HG03064 (cell line): ENCODE data around the gene C19orf53.
"Not testable (repeated sequence)": the region's sequence is repeated elsewhere in the genome, so short reads cannot be mapped to it uniquely, and the experiment has no call there.

ENCODE experiments used
- ATAC-seq: cut with Tn5 transposase; IDR thresholded peaks from one replicate; pipeline ENCODE4 v1.9.1; 2021; ENCODE audit warnings: low read depth; ENCODE audit not compliant: unreplicated experiment

C19orf53 gene

DNA sequence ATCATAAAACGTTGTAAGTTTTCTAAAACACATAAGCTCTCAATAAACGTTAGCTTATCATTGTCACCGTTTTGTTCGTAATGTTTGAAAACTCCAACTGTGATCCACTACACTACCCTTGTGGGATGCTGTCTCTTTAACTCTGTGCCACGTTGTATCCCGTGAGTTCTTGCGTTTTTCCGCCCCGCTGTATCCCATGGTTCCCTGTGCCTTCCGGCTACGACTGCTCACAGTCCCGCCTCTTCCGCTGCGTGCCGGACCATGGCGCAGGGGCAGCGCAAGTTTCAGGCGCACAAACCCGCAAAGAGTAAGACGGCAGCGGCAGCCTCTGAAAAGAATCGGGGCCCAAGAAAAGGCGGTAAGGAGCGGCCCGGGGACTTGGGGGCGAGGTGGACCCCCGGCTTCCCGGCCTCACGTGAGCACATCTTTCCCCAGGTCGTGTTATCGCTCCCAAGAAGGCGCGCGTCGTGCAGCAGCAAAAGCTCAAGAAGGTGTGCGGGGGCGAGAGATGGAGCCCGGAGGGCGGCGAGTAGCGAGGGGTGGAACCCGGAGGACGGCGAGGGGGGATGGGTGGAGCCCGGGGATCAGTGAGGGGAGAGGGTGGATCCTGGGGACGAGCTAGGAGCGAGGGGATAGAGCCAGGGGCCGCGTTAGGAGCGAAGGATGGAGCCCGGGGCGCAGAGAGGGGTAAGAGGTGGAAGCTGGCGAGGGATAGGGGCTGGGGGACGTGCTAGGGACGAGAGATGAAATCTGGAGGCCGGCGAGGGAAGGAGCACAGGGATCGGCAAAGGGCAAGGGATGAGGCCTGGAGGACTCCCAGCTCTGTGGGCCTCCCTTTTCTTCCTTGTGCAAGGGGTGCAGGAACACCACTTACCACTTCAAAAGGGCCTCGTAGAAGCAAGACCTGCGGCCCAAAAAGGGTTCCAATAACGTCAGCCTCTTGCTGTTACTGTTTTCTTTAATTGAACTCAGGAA, at the start of gene C19orf53:
Gene C19orf53 (plus strand): TSS at position 240 of the 975 bp plus-strand sequence. CDS start 22 bp downstream, at position 262.
- peak; percentile 81 for ATAC-seq

DNA sequence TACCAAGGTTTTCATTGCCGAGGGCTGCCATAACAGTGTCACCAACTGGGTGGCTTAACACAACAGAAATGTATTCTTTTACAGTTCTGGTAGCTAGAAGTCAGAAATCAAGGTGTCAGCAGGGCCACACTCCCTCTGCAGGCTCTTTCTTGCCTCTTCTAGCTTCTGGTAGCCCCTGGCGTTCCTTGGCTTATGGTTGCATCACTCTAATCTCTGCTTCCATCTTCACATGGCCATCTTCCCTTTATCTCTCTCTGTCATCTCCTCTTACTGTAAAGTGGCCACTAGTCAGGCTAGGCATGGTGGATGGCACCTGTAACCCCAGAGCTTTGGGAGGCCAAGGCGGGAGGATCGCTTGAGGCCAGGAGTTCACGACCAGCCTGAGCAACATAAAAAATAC, 47.9 kb upstream of the C19orf53 start:
- ATAC-seq, result no peak

- ATAC-seq, result no peak
These were observed 46.5 kb upstream of the C19orf53 start for GRCh38 chr19:13727798-13728197.

DNA sequence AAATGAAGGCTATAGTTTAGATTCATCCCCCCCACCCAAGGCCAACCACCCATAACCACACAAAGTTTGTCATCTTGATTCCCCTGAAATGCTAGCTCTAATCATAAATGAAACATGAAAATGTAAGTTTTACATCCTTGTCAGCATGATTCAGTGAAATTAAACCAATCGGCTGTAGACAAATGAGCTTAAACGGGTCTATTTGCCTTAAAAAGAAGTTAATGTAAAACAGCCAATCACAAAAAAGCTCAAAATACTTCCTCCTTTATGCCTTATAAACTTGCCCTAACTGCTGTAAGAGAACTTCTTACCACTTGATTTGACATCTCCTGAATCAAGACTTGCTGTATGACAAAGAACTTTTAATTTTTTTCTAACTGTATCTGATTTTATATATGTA, 44.4 kb upstream of the C19orf53 start:
- no peak for ATAC-seq

GRCh38 chr19:13731147-13731964, 42.9 kb upstream of the C19orf53 start:
- peak; percentile 81 for ATAC-seq

DNA sequence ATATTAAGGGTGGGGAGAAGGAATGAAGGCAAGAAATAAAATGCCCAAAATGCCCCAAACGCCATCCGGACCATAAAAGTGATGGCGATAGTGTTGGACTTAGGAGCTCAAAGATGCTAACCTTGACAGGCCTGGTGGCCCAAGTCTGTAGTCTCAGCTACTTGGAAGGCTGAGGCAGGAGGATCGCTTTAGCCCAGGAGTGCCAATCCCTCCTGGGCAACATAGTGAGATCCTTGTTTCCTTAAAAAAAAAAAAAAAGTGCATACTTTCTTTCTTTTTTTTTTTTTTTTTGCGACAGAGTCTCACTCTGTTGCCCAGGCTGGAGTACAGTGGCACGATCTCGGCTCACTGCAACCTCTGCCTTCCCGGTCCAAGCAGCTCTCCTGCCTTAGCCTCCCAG, 41.9 kb upstream of the C19orf53 start:
- no peak for ATAC-seq

DNA sequence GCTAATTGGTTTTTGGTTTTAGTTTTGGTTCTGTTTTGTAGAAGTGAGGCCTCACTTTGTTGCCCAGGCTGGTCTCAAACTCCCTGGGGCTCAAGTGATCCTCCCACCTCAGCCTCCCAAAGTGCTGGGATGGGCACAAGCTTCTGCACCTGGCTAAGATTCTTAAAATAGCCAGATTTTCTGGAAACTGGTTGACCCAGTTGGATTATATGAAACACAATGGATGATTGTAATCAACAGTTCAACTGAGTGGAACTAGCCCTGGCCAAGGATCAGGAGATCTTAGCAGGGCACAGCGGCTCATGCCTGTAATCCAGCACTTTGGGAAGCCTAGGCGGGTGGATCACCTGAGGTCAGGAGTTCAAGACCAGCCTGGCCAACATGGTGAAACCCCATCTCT, 39.5 kb upstream of the C19orf53 start:
- ATAC-seq, result no peak

DNA sequence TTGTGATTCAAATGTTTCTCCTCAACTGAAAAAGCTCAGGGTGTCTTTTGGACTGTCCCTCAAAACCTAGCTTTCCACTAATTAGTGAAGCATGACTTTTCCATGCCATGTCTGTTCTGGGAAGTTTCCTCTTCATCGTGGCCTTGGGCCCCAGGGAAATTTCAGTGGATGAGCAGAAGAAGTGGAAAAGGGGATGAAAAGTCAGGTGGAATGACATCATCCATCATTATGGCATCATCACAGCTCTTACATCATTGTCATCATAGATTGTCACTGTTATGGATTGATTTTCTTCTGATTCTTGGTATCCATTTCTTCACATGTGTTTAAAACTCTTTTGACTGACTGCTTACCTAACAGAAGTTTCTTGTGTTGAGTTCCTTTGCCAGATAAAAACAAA, 36.2 kb upstream of the C19orf53 start:
- no peak for ATAC-seq

DNA sequence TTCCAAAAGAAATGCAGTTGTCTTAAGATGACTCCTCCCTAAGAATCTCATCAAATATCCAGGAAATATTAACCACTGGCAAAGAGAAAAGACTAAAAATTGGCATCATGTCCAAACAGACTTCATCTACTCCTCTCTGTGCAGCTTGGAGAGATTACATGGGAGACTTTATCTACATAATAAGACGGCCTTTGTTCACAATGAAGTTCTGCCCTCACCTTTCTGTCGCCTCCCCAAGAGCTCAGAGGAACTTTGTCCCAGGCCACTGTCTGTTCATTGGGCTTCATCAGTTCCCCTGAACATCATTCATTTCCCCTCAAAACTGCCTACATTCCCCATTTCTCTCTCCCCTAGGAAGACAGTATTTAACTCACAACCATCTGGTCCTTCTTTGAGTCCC, 32.4 kb upstream of the C19orf53 start:
- no peak for ATAC-seq

GRCh38 chr19:13742756-13743155, 31.5 kb upstream of the C19orf53 start:
- ATAC-seq, result no peak

DNA sequence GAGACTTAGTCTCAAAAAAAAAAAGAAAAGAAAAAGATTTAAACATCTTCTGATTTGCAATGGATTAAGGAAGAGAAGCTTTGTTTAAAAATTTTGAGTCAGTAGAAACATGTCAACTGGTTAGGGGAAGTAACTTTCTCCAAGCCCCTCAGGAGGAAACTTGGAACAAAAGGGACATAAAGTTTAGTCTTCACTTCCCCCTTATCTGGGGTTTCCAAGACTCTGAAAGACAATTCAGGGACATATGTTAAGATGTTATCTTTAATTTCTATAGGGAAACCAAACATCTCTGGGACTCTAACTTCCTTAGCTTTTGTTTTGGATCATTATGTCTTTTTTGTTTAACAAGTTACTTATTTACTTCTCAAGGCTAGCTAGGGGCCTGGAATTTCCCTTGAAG, 30.1 kb upstream of the C19orf53 start:
- no peak for ATAC-seq

GRCh38 chr19:13747098-13747453, 27.2 kb upstream of the C19orf53 start:
- no peak for ATAC-seq

GRCh38 chr19:13748169-13748828, 26.0 kb upstream of the C19orf53 start:
- no peak for ATAC-seq

GRCh38 chr19:13751436-13751835, 22.8 kb upstream of the C19orf53 start:
- no peak for ATAC-seq

- not testable (repeated sequence) for ATAC-seq
These were observed 20.6 kb upstream of the C19orf53 start for GRCh38 chr19:13753622-13754021.

DNA sequence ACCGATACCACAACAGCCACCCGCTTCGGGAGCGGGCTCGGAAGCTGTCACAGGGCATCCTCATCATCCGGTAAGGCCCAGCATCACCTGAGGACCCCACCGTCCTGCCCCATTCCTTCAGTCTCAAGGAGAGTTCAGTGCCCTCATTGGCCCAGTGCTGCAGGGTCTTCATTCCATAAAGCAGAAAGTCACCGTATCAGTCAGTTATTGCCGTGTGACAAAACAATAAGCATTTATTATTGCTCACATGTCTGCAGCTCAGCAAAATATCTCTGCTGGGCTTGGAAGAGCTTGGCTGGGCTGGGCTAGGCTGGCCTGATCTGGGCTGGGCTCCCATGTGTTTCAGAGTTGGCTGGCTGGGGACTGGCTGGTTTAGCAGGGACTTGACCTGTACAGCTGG, 18.0 kb upstream of the C19orf53 start:
- ATAC-seq, result no peak

- ATAC-seq, result no peak
These were observed 16.2 kb upstream of the C19orf53 start for GRCh38 chr19:13757805-13758772.

DNA sequence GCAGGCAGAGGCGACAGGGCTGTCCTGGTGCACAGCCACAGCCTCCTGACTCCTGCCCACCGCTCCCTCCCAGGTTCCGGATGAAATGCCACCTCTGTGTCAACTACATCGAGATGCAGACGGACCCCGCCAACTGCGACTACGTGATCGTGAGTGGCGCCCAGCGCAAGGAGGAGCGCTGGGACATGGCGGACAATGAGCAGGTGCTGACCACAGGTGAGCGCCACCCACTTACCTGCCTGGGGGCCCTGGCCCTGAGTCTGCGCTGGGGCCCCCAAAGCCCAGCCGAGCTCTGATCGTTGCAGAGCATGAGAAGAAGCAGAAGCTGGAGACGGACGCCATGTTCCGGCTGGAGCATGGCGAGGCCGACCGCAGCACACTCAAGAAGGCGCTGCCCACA, 15.5 kb upstream of the C19orf53 start:
- no peak for ATAC-seq

- no peak for ATAC-seq
These were observed 12.8 kb upstream of the C19orf53 start for GRCh38 chr19:13761423-13761822.
